Activated naive CD8-positive, alpha-beta T cell treated with anti-CD3 and anti-CD28 coated beads, Interleukin-2, amount 50 U/mL, for 24 hours (primary cell): Measurements from ENCODE around the gene KCNJ6.

Experiments used
- ATAC-seq: fragments of 150-1000 bp; cut with Tn5 transposase; one replicate; pipeline ENCODE4 v1.10.0; 2021
- DNase-seq: peaks from one replicate; pipeline ENCODE4 v3.0.0; 2021
- H3K27ac Mint-ChIP-seq: one replicate; pipeline ENCODE4 v1.8.0; 2021; ENCODE audit warnings: mild to moderate bottlenecking, mixed read lengths
- H3K27me3 Mint-ChIP-seq: one replicate; pipeline ENCODE4 v1.8.0; 2021; ENCODE audit warnings: mixed read lengths
- H3K36me3 Mint-ChIP-seq: one replicate; pipeline ENCODE4 v1.8.0; 2021; ENCODE audit warnings: low read depth, mixed read lengths
- H3K4me1 Mint-ChIP-seq: one replicate; pipeline ENCODE4 v1.8.0; 2021; ENCODE audit warnings: mixed read lengths
- H3K4me3 Mint-ChIP-seq: one replicate; pipeline ENCODE4 v1.8.0; 2021; ENCODE audit warnings: mild to moderate bottlenecking, moderate library complexity, mixed read lengths
- H3K9me3 Mint-ChIP-seq: one replicate; pipeline ENCODE4 v1.8.0; 2021; ENCODE audit warnings: mixed read lengths

Gene KCNJ6

DNA sequence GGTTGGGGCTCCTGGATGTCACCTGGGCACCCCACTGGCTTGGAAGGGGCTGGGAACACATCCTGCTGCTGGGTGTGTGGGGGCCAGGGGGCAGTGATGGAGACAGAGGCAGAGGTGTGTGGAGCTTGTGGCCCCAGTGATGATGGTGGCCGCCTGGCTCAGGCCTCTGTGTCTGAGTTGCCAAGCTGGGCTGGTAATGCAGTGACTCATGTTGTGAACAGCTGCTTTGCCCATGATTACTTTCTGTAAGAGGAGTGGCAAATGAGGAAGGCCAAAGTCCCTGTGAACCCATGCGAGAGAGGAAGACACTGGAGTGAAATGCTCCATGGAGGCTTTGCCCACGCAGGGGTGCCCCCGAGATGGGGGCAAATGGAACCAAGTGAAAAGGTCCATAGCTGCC, 86.8 kb downstream of the KCNJ6 start:
- ATAC-seq (no peak), DNase-seq (no peak)
- H3K4me3 Mint-ChIP-seq = no peak overlapping the region
- H3K4me1 Mint-ChIP-seq = no peaks in the 10 kb centered on the region
- H3K36me3 Mint-ChIP-seq = no peaks in the 10 kb centered on the region
- H3K27ac Mint-ChIP-seq = no peak overlapping the region
- H3K9me3 Mint-ChIP-seq = no peaks in the 10 kb centered on the region
- no peaks in the 10 kb centered on the region for H3K27me3 Mint-ChIP-seq

DNA sequence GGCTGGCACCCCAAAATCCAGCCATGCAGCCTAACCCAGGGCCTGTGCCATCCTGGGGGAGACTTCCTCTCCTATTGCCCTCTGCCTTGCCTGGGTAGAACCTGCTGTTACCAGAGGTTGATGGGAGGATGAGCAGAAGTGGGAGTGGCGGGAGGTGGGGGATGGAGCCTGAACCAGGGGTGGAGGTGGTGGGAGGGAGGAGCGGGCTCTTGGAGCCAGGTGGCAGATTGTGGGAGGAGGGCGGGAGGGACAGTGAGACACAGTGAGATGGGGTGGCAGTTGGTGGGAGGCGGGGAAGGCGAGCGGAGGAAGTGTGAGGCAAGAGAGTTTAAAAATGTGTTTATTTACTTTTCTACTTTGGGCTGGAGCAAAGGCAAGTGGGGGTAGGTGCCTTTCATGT, 87.3 kb downstream of the KCNJ6 start:
- H3K27me3 Mint-ChIP-seq = no peaks in the 10 kb centered on the region
- no peaks in the 10 kb centered on the region for H3K9me3 Mint-ChIP-seq
- no peak overlapping the region for H3K4me3 Mint-ChIP-seq
- H3K36me3 Mint-ChIP-seq = no peaks in the 10 kb centered on the region
- H3K4me1 Mint-ChIP-seq = no peaks in the 10 kb centered on the region
- no peak for ATAC-seq
- no peak for DNase-seq
- no peak overlapping the region for H3K27ac Mint-ChIP-seq

DNA sequence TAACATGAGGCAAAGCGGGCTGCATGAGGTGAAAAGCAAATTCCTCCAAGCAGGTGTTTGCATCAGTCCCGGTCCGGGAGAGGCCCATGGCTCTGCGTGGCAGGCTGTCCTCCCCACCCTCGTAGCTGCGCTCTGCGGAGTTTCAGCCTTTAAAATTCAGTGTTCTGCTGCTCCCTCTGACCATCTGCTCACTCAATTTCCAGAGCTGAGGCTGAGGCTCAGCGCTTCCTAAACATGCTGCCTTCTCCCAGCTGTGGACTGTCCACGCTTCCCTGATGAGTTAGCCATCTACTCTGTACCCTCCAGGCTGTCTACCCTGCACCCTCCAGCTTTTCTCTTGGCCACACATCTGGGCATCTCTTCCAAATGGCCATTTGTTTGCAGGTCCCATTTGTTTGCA, 87.7 kb downstream of the KCNJ6 start:
- DNase-seq (no peak), ATAC-seq (no peak)
- Mint-ChIP-seq H3K27ac (no peak overlapping the region), H3K4me1 (no peaks in the 10 kb centered on the region), H3K27me3 (no peaks in the 10 kb centered on the region), H3K4me3 (no peak overlapping the region), H3K36me3 (no peaks in the 10 kb centered on the region), H3K9me3 (no peaks in the 10 kb centered on the region)

DNA sequence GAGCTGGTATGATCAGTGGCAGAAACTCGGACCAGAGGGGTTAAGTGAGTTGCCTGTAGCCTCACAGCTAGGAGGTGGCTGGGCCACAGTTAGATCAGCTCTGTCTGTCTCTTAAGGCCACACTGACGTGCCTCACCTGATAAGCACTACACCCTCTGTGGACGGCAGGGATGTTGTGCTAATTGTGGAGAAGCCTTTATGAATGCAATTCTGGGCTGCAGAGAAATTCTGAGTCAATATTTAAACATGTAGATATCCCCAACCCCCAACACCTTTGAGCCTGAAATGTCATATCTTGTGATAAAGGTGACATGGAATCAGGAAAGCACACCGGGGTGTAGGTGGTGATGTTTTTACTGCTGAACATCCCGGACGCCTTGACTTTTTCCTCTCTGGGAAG, 88.3 kb downstream of the KCNJ6 start:
- Mint-ChIP-seq H3K36me3 (no peaks in the 10 kb centered on the region), H3K9me3 (no peaks in the 10 kb centered on the region), H3K4me3 (no peak overlapping the region), H3K27me3 (no peaks in the 10 kb centered on the region), H3K27ac (no peak overlapping the region), H3K4me1 (no peaks in the 10 kb centered on the region)
- ATAC-seq (no peak), DNase-seq (no peak)

DNA sequence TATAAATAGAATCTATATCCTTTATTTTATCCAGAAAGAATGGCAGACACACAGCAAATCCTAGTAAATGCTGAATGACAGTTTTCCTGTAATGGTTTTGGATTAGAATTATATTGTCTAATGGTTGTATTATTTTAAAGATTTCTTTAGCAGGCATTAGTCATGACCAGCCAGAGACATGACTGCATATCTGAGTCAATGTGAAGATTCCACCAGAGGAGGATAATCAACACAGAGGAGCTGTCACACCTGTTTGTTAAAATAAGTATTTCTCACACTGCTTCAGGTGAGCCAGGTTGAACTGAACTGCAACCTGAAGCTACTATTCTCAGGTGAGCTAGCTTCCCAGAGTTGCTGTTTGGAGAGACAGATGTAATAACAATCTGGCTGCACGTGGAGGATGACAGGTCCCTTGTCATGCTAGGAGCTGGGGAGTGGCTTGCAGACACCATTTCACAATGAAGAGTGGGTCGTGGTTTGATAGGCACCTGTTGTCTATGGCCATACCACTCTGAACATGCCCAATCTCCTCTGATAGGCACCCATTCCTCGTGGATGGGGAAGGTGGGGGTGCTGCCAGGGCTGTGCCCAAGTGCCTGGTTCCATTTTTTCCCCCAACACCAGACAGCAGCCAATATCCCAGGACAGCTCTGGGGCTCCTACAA, 94.3 kb downstream of the KCNJ6 start:
- peaks cover 3% of the 10 kb centered on the region for H3K27me3 Mint-ChIP-seq

DNA sequence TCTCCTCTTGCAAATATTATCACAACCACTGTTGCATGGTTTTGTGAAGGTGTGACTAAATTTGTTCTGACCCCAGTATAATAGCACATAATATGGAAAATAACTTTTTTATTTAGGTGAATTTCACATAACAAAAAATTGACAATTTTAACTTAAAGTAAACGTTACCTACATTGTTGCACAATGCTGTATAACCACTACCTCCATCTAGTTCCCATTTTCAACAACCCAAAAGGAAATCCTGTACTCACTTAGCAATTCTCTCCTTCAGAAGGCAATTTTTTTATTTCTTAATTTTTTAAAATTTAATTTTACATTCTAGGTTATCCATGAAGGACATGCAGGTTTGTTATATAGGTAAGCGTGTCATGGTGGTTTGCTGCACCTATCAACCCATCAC, 95.2 kb downstream of the KCNJ6 start:
- no peak for ATAC-seq
- no peaks in the 10 kb centered on the region for H3K4me1 Mint-ChIP-seq
- H3K27ac Mint-ChIP-seq = no peak overlapping the region

More for the DNA sequence above, 94.3 kb downstream of the KCNJ6 start:
- DNase-seq = no peak
- Mint-ChIP-seq H3K4me3 (no peak overlapping the region), H3K36me3 (no peaks in the 10 kb centered on the region), H3K27ac (no peak overlapping the region), H3K9me3 (no peaks in the 10 kb centered on the region), H3K4me1 (no peaks in the 10 kb centered on the region)
- no peak for ATAC-seq

DNA sequence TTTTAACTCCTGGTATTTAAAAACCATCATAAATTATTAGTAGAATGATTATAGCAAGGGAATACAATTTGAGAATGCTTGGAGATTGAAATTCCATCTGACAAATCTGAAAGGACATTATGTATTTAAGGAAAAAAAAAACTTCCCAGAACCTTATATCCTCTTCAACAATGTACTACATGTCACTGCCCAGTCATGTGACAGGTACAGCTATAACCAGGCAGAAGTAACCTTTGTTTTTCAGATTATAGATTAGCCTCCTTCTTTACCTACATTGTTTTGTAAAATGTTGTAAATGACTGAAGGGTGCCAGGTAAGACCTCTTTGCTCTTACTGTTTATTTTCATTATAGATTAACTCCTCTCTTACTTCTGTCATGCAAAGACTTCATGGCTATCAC, 96.9 kb downstream of the KCNJ6 start:
- ATAC-seq (no peak), DNase-seq (no peak)
- H3K36me3 Mint-ChIP-seq = no peaks in the 10 kb centered on the region
- no peaks in the 10 kb centered on the region for H3K9me3 Mint-ChIP-seq
- H3K4me3 Mint-ChIP-seq = no peak overlapping the region
- no peaks in the 10 kb centered on the region for H3K4me1 Mint-ChIP-seq
- H3K27me3 Mint-ChIP-seq = peaks cover 3% of the 10 kb centered on the region
- H3K27ac Mint-ChIP-seq = no peak overlapping the region

More for the DNA sequence above, 95.2 kb downstream of the KCNJ6 start:
- Mint-ChIP-seq H3K9me3 (no peaks in the 10 kb centered on the region), H3K36me3 (no peaks in the 10 kb centered on the region), H3K4me3 (no peak overlapping the region), H3K27me3 (peaks cover 3% of the 10 kb centered on the region)
- DNase-seq = no peak

DNA sequence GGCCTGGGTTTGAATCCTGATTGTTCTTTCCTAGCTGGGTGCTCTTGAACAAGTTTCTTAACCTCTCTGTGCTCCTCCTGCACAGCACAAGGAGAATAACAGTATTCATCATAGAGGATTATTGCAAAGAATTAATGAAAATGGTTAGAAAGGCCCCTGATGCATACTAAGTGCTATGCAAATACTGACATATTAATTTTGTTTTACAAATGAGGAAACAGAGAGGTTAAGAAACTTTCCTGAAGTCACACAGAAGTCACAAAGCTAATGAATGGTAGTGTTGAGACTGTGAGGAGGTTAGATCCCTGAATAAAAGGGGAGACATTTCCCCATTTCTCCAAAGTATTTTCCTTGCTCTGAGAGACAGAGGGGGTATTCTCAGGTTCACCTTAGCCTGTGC, 99.0 kb downstream of the KCNJ6 start:
- ATAC-seq (no peak), DNase-seq (no peak)
- no peaks in the 10 kb centered on the region for H3K27me3 Mint-ChIP-seq
- no peak overlapping the region for H3K27ac Mint-ChIP-seq
- no peaks in the 10 kb centered on the region for H3K4me1 Mint-ChIP-seq
- no peaks in the 10 kb centered on the region for H3K36me3 Mint-ChIP-seq
- H3K9me3 Mint-ChIP-seq = peaks cover 8% of the 10 kb centered on the region
- no peak overlapping the region for H3K4me3 Mint-ChIP-seq

DNA sequence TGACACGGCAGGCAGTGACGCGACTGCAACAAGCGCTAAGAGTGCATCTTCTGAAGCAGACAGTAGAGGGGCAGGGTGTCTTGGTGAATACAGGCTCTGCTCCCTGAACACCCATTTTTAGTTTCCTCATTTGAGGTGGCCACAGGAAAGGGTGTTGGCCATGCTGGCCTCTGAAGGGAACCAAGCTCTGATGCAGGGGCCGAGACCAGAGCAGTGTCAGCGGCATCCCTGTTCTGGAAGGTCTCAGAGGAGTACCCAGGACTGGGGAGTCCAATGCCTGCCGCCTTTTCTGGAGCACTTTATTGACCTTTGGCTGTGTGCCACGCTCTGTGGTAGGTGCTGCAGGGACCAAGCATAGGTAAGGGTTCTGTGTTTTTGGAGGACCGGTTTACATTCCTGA, 100.4 kb downstream of the KCNJ6 start:
- H3K4me1 Mint-ChIP-seq = no peaks in the 10 kb centered on the region
- H3K36me3 Mint-ChIP-seq = peaks cover 2% of the 10 kb centered on the region
- ATAC-seq (no peak), DNase-seq (no peak)
- no peak overlapping the region for H3K27ac Mint-ChIP-seq
- peaks cover 15% of the 10 kb centered on the region for H3K9me3 Mint-ChIP-seq
- peaks cover 6% of the 10 kb centered on the region for H3K27me3 Mint-ChIP-seq
- no peak overlapping the region for H3K4me3 Mint-ChIP-seq

DNA sequence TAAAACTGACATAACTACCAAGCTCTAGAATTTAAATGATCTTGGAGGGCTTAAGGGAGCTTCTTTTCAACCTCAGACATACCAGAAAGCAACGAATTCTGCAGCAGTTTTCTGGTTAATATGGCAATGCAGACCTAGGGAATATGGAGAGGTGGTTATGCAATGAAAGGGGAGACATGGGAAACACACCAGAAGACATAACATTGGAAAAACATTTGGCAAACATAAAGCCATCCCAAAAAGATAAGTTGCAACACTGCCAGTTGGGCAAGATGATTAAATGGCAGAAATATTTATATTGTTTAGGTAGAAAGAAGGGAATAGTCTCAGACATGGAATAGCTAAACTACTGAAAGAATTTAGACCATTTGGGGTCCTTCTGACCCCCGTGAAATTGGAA, 104.5 kb downstream of the KCNJ6 start:
- Mint-ChIP-seq H3K36me3 (peaks cover 2% of the 10 kb centered on the region), H3K4me1 (no peaks in the 10 kb centered on the region), H3K9me3 (peaks cover 15% of the 10 kb centered on the region), H3K27me3 (peaks cover 12% of the 10 kb centered on the region), H3K27ac (no peak overlapping the region), H3K4me3 (no peak overlapping the region)
- no peak for ATAC-seq
- no peak for DNase-seq

DNA sequence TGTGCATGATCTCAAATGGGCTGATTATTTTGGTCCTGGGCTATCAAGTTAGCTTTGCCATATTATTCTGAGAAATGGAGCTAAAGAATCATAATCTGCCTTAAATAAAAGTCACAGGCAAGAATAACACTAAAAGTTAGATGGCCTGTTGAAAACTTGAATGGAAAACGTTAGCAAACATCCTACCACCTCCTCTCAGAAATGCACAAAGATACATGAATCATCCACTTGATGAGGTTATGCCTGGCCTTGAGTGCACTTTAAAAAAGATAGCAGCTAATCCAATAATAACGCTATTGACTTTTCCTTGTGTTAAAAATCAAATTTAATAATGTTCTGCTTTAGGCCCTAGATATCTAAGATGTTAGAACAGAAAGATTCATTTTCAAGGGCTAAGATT, 108.0 kb downstream of the KCNJ6 start:
- no peak for ATAC-seq
- Mint-ChIP-seq H3K4me3 (no peak overlapping the region), H3K36me3 (peaks cover 2% of the 10 kb centered on the region), H3K27me3 (peaks cover 13% of the 10 kb centered on the region), H3K9me3 (peaks cover 18% of the 10 kb centered on the region), H3K4me1 (no peaks in the 10 kb centered on the region), H3K27ac (no peak overlapping the region)
- DNase-seq = no peak

DNA sequence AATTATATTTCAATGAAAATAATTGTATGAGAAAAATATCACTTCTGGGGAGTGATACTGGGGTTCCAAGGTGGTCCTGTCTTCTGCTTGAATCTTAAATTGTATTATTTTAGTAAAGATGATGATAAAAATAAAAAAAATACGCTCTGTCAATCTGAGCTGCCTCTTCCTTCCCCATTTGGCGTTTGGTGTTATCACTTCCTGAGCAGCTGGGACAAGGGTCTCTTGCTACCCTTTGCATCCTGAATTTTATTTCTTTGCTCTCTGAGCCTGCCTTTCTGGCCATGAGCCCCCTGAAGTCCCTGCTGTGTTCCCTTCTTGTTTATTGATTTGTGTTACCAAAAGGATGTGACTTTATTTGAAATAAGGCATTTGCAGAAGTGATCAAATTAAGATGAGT, 111.0 kb downstream of the KCNJ6 start:
- no peak overlapping the region for H3K4me3 Mint-ChIP-seq
- DNase-seq (no peak), ATAC-seq (no peak)
- peaks cover 4% of the 10 kb centered on the region for H3K27me3 Mint-ChIP-seq
- H3K9me3 Mint-ChIP-seq = peaks cover 3% of the 10 kb centered on the region
- H3K4me1 Mint-ChIP-seq = no peaks in the 10 kb centered on the region
- H3K36me3 Mint-ChIP-seq = no peaks in the 10 kb centered on the region
- H3K27ac Mint-ChIP-seq = no peak overlapping the region

DNA sequence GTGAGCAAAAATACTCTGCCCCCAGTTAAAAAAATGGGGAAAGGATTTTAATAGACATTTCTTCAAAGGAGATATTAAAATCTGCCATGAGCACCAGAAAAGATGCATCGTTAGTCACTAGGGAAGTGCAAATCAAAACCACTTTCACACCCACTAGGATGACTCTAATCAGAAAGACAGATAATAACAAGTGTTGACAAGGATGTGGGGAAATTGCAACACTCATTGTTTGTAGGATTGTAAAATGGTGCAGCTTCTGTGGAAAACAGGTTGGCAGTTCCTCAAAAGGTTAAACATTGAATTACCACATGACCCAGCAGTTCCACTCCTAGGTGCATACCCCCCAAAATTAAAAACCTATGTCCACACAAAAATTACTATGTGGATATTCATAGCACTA, 112.3 kb downstream of the KCNJ6 start:
- no peak for ATAC-seq

DNA sequence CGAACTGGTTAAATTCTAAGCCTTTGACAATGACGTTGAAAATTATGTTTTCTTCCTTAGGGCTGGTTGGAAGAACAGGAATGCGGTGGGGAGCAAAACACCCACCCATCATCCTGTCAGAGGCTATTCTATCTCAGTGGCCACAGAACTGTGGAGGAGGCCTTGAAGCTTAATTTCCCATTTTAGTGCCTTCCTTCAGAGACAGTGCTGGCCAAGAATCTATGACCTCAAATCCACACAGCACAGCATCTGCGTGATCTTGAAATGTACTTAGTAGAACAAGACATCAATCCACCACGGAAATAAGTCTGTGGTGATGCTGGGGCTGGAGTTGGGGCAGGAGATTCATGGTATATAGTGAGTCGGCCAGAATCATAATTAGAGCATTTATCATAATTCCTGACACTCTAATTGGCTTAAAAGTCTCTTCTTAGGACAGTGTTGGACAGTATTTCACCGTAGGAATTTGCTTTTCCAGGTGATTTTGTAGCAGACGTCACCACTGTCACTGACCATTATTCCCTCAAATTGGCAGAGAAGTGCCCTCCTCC, 113.1 kb downstream of the KCNJ6 start:
- no peak overlapping the region for H3K27ac Mint-ChIP-seq
- H3K9me3 Mint-ChIP-seq = peaks cover 3% of the 10 kb centered on the region
- peaks cover 5% of the 10 kb centered on the region for H3K27me3 Mint-ChIP-seq
- H3K4me1 Mint-ChIP-seq = no peaks in the 10 kb centered on the region
- DNase-seq (no peak), ATAC-seq (no peak)
- H3K4me3 Mint-ChIP-seq = no peak overlapping the region
- no peaks in the 10 kb centered on the region for H3K36me3 Mint-ChIP-seq

More for the DNA sequence above, 112.3 kb downstream of the KCNJ6 start:
- DNase-seq = no peak
- H3K36me3 Mint-ChIP-seq = no peaks in the 10 kb centered on the region
- no peaks in the 10 kb centered on the region for H3K4me1 Mint-ChIP-seq
- H3K27me3 Mint-ChIP-seq = peaks cover 4% of the 10 kb centered on the region
- H3K27ac Mint-ChIP-seq = no peak overlapping the region
- peaks cover 3% of the 10 kb centered on the region for H3K9me3 Mint-ChIP-seq
- H3K4me3 Mint-ChIP-seq = no peak overlapping the region

DNA sequence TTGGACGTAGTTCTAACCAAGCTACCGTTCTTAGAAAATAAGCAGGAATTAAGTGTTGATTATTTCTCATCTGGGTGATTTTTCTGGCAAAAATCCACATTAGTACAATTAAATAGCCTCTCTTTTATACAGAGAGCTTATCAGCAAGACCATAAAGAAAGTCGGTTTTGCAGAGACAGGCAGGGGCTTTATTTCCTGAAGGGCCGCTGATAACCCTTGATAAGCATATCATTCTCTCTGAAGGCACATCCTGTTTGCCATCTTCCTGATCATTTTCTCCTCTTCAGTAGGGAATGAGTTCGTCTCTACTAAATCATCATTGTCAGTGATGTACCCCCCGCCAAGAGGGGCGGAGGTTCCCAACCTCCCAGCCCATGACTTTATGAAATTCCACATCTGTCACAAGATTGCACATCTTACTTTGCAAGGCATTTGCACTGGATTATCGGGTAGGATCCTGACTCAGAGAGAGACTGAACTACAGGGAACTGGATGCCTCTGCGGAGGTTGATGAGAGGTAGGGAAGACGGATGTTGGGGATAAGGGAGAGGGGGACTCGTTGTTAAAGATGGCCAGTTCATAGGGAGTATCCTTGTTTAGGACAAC, 115.7 kb downstream of the KCNJ6 start:
- H3K4me3 Mint-ChIP-seq = no peak overlapping the region
- H3K27me3 Mint-ChIP-seq = peaks cover 4% of the 10 kb centered on the region
- H3K27ac Mint-ChIP-seq = no peak overlapping the region
- H3K36me3 Mint-ChIP-seq = no peaks in the 10 kb centered on the region
- DNase-seq = no peak
- H3K9me3 Mint-ChIP-seq = peaks cover 3% of the 10 kb centered on the region
- no peaks in the 10 kb centered on the region for H3K4me1 Mint-ChIP-seq
- ATAC-seq = no peak
